ENCODE results near the gene KLHL29.

The KLHL29 gene

GRCh38 chr2:23630961-23631360 is 246.0 kb downstream of the KLHL29 start:
- DNase-seq (ENCODE audit: insufficient read length, low spot score) (no peak), FAIRE-seq (no peak)
- no peak for TF ChIP-seq CTCF (IDR thresholded peaks at IDR 0.05; ENCODE audit: insufficient read depth, missing control alignments)

- TF ChIP-seq CTCF (IDR thresholded peaks at IDR 0.05; ENCODE audit: insufficient read depth, missing control alignments) = no peak
- no peak for FAIRE-seq
- DNase-seq (ENCODE audit: insufficient read length, low spot score) = no peak
Observed at GRCh38 chr2:23631389-23631788, 246.4 kb downstream of the KLHL29 start.

- no peak for DNase-seq (ENCODE audit: insufficient read length, low spot score)
- TF ChIP-seq CTCF (IDR thresholded peaks at IDR 0.05; ENCODE audit: insufficient read depth, missing control alignments) = no peak
- FAIRE-seq = no peak
Observed at GRCh38 chr2:23632386-23632785, 247.4 kb downstream of the KLHL29 start.

GRCh38 chr2:23632831-23633395 is 247.9 kb downstream of the KLHL29 start:
- TF ChIP-seq CTCF (IDR thresholded peaks at IDR 0.05; ENCODE audit: insufficient read depth, missing control alignments) = no peak
- DNase-seq (ENCODE audit: insufficient read length, low spot score) = no peak
- no peak for FAIRE-seq

GRCh38 chr2:23633966-23634365 is 249.0 kb downstream of the KLHL29 start:
- no peak for TF ChIP-seq CTCF (IDR thresholded peaks at IDR 0.05; ENCODE audit: insufficient read depth, missing control alignments)
- FAIRE-seq (no peak), DNase-seq (ENCODE audit: insufficient read length, low spot score) (no peak)

- no peak for TF ChIP-seq CTCF (IDR thresholded peaks at IDR 0.05; ENCODE audit: insufficient read depth, missing control alignments)
- FAIRE-seq = no peak
Observed at GRCh38 chr2:23635442-23636340, 250.7 kb downstream of the KLHL29 start.

GRCh38 chr2:23636426-23636825 is 251.4 kb downstream of the KLHL29 start:
- no peak for FAIRE-seq
- peak; percentile 28 for TF ChIP-seq CTCF (IDR thresholded peaks at IDR 0.05; ENCODE audit: insufficient read depth, missing control alignments)
- DNase-seq (ENCODE audit: insufficient read length, low spot score) = no peak

More at GRCh38 chr2:23635442-23636340, 250.7 kb downstream of the KLHL29 start:
- DNase-seq (ENCODE audit: insufficient read length, low spot score) = no peak

Data from D721Med (cell line).